ENCODE results near the gene RAB35. TPM values are rescaled to one million over a fixed set of nuclear protein-coding genes. Genes with fewer than 3 reads are reported as not detected.
A peak's percentile ranks its signal among the peaks of the same experiment; 100 is the strongest.

RAB35 gene
- total and polyA plus RNA-seq, 8 donors: 8.1 to 35.4 (median 16.5) TPM

DNA sequence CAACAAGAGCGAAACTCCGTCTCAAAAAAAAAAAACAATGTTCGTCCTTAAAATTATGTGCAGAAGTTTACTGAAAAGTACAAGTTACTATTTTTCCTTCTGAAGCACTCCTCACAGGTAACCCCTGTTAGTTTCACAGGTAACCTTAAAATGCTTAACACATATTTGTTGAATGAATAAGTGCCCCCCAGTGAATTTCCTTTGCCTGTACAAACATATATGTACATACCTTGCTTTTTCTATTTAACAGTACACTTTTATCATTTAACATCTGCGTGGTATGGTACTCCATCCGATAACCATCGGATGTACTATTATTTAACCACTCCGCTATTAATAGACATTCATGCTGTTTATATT is 1.4 kb upstream of the RAB35 start:
- 15 to 24% (median 19%) methylated on average over 7 of the region's 7 CpGs for WGBS, 5 donors
- DNase-seq: no peak
- TF ChIP-seq POLR2A (IDR thresholded peaks at IDR 0.05) (no peak), POLR2AphosphoS5 (IDR thresholded peaks at IDR 0.05) (no peak), EP300 (IDR thresholded peaks at IDR 0.05) (no peak)
- TF ChIP-seq, protein P1, sequence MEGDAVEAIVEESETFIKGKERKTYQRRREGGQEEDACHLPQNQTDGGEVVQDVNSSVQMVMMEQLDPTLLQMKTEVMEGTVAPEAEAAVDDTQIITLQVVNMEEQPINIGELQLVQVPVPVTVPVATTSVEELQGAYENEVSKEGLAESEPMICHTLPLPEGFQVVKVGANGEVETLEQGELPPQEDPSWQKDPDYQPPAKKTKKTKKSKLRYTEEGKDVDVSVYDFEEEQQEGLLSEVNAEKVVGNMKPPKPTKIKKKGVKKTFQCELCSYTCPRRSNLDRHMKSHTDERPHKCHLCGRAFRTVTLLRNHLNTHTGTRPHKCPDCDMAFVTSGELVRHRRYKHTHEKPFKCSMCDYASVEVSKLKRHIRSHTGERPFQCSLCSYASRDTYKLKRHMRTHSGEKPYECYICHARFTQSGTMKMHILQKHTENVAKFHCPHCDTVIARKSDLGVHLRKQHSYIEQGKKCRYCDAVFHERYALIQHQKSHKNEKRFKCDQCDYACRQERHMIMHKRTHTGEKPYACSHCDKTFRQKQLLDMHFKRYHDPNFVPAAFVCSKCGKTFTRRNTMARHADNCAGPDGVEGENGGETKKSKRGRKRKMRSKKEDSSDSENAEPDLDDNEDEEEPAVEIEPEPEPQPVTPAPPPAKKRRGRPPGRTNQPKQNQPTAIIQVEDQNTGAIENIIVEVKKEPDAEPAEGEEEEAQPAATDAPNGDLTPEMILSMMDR (IDR thresholded peaks at IDR 0.05): no peak
- Histone ChIP-seq H3K36me3 (peaks cover 0 to 19% (median 12%) of the 10 kb centered on the region in 4 donors), H3K27me3 (no peaks in the 10 kb centered on the region), H3K4me1 (peaks cover 36 to 64% (median 56%) of the 10 kb centered on the region in 4 donors), H3K27ac (peak overlapping the region in 4 of 5 donors; percentile 96 to 98 (median 97)), H3K9me3 (no peaks in the 10 kb centered on the region), H3K4me3 (peak overlapping the region; percentile 68 to 88 (median 76))
- intact Hi-C loops (cut with DNase I; ENCODE audit: low total_unique reads): no loop called here

DNA sequence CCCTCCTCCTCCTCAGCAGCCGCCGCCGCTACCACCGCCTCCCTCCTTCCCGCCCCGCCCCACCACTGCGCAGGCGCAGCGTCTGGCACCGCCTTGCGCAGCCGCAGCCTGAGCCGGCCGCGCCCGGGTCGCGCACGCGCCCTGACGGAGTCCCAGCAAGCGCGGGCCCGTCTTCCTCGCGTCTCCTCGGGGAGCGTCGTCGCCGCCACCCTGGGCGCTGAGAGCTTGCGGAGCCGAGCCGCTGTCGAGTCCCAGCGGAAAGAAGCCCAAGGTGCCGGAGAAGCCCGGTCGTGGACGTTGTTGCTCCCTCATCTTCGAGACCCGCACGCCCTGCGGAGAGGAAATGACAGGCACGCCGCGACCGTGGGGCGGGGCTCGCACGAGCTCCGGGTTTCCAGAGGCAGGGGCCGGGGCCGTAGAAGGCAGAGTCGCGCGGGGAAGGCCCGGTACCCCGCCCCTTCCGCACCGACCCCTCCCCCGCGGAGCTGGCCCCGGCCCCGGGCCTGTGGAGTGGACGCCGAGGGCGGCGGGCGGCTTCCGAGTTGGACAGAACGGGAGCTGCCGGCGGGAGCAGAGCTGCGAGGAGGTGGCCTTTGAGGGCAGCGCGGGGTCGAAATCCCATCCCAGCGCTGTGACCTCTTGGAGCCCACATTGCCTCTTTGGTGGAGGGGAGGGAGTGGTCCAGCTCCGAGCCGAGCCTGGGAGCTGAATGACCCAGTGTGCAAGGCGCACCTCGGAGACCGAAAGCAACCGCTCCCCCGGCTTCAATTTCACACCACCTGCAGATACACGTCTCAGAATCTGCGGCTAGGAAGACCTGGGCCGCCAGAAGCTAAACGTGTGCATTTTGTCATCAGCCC is 469 bp upstream of the RAB35 start:
- H3K27ac ChIP-seq: peak overlapping the region; percentile 94 to 98 (median 96)

DNA sequence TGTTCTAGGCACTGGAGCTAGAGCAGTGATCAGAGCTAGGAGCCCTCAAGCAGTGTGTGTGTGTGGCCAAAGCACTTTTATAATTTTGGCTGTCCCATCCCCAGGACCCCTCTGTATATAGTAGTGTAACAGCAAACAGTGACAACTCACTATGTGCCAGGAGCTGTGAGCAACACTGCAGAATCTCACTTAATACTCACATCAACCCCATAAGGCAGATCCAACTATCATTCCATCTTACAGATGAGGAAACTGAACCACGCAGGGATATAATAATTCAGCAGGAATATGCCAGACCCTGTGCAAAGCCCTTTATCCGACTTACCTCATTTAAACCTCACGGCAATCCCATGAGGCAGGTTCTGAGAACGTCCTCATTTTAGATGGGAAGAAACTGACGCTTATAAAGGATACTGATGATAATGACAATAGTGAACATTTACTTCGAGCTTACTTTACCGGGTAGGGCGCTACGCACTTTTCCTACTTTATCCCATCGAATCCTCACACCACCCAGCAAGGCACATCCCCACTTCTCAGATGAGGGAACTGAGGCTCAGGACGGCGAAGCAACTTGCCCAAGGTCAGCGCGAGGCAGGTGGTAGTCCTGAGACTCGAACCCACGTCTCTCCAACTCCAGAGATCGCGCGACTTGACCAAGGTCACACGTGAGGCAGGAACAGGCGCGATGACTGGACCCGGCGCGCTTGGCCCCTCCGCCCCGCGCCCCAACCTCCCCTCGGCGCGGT is 687 bp downstream of the RAB35 start:
- peak in 1 of 2 donors; percentile 70 for DNase-seq
- WGBS, 5 donors: 9 to 25% (median 12%) methylated on average over 14 to 31 of the region's 31 CpGs
- intact Hi-C loops (cut with DNase I; ENCODE audit: low total_unique reads): no loop called here
- Histone ChIP-seq H3K36me3 (peaks cover 0 to 19% (median 12%) of the 10 kb centered on the region in 4 donors), H3K4me3 (peak overlapping the region; percentile 68 to 88 (median 76)), H3K4me1 (peaks cover 44 to 79% (median 67%) of the 10 kb centered on the region in 4 donors), H3K27me3 (no peaks in the 10 kb centered on the region), H3K27ac (peak overlapping the region; percentile 77 to 98 (median 96)), H3K9me3 (no peaks in the 10 kb centered on the region)
- TF ChIP-seq EP300 (IDR thresholded peaks at IDR 0.05) (no peak), POLR2AphosphoS5 (IDR thresholded peaks at IDR 0.05) (no peak)

More for the DNA sequence above, 469 bp upstream of the RAB35 start:
- TF ChIP-seq EP300 (IDR thresholded peaks at IDR 0.05): no peak
- TF ChIP-seq POLR2A (IDR thresholded peaks at IDR 0.05): peak in 2 of 4 donors; percentile 21 to 39
- TF ChIP-seq, protein P1 (IDR thresholded peaks at IDR 0.05): no peak
- TF ChIP-seq POLR2AphosphoS5 (IDR thresholded peaks at IDR 0.05): peak; percentile 68 to 90 (median 87)
- intact Hi-C loops (cut with DNase I; ENCODE audit: low total_unique reads): no loop called here
- Histone ChIP-seq H3K9me3 (no peaks in the 10 kb centered on the region), H3K4me1 (peaks cover 36 to 69% (median 59%) of the 10 kb centered on the region in 4 donors), H3K4me3 (peak overlapping the region; percentile 68 to 88 (median 76)), H3K27me3 (no peaks in the 10 kb centered on the region), H3K36me3 (peaks cover 0 to 19% (median 12%) of the 10 kb centered on the region in 4 donors)
- DNase-seq: peak; percentile 95 to 98
- 0 to 1% (median 0%) methylated on average over 59 to 91 of the region's 91 CpGs for WGBS, 5 donors

DNA sequence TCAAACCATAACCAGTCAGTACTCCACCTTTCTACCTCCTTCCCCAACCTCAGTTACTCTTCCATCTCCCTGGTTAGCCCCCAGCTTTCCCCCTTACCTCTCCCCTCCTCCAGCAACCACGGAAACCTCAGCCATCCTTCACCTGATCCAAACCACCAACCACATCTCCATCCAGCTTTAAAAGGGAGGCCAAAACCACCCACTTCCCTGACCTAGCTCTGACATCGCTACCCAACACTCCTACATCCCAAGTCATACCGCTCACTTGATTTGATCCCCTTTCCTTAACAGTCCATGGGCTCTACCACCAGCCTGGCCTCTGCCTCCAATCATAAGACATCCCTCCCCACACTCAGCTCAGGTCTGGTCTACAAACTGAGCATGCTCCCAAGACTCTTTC is 1.5 kb downstream of the RAB35 start:
- Histone ChIP-seq H3K27ac (peak overlapping the region in 1 of 5 donors; percentile 96), H3K9me3 (no peaks in the 10 kb centered on the region), H3K4me1 (peaks cover 46 to 84% (median 72%) of the 10 kb centered on the region in 4 donors), H3K36me3 (peaks cover 0 to 19% (median 12%) of the 10 kb centered on the region in 4 donors), H3K4me3 (peak overlapping the region; percentile 68 to 88 (median 76)), H3K27me3 (no peaks in the 10 kb centered on the region)
- TF ChIP-seq POLR2AphosphoS5 (IDR thresholded peaks at IDR 0.05): no peak
- TF ChIP-seq EP300 (IDR thresholded peaks at IDR 0.05): no peak
- no peak for TF ChIP-seq POLR2A (IDR thresholded peaks at IDR 0.05)
- TF ChIP-seq, protein P1 (IDR thresholded peaks at IDR 0.05): no peak
- 68 to 76% (median 74%) methylated on average over 3 of the region's 3 CpGs for WGBS, 5 donors
- no peak for DNase-seq
- intact Hi-C loops (cut with DNase I; ENCODE audit: low total_unique reads): no loop called here

Measured in stomach (tissue), 9 donors.